Activated B cell treated with CpG ODN at 0.5 μM for 24 hours (primary cell): Measurements from ENCODE around the gene MFAP1. TPM values are rescaled to one million over a fixed set of nuclear protein-coding genes. Genes with fewer than 3 reads are reported as not detected.

Experiments
- ATAC-seq: fragments of 200-7000 bp; cut with Tn5 transposase; one replicate; pipeline ENCODE4 v1.10.0; 2021; ENCODE audit warnings: low read depth, mild to moderate bottlenecking, moderate library complexity
- CTCF ChIA-PET: fragments of 350-600 bp; sonication (Branson Sonifier 250); formaldehyde crosslinking; loops from one replicate; lab custom pipeline; 2021; ENCODE audit warnings: antibody characterized with exemption; lab: Charles Lee
- POLR2A ChIA-PET: fragments of 350-600 bp; sonication (Branson Sonifier 250); formaldehyde crosslinking; loops from one replicate; lab custom pipeline; 2021; ENCODE audit warnings: antibody characterized with exemption; lab: Charles Lee
- DNase-seq: peaks from one replicate; pipeline ENCODE4 v3.0.0; 2022
- H3K27ac Mint-ChIP-seq: one replicate; pipeline ENCODE4 v1.8.0; 2020; ENCODE audit warnings: mixed read lengths
- H3K27me3 Mint-ChIP-seq: one replicate; pipeline ENCODE4 v1.8.0; 2021; ENCODE audit warnings: mixed read lengths
- H3K36me3 Mint-ChIP-seq: one replicate; pipeline ENCODE4 v1.8.0; 2021; ENCODE audit warnings: low read depth, mixed read lengths
- H3K4me1 Mint-ChIP-seq: one replicate; pipeline ENCODE4 v1.8.0; 2021; ENCODE audit warnings: mixed read lengths
- H3K4me3 Mint-ChIP-seq: one replicate; pipeline ENCODE4 v1.8.0; 2020; ENCODE audit warnings: mild to moderate bottlenecking, mixed read lengths
- H3K9me3 Mint-ChIP-seq: one replicate; pipeline ENCODE4 v1.8.0; 2020; ENCODE audit warnings: mixed read lengths
- CTCF ChIP-seq: fragments of 200-600 bp; IDR thresholded peaks from one replicate; pipeline ENCODE4 v1.8.0; 2022; ENCODE audit warnings: antibody characterized with exemption, mild to moderate bottlenecking
- intact Hi-C: fragments of 100-400 bp; cut with micrococcal nuclease; formaldehyde crosslinking; loops from one replicate; pipeline ENCODE4 v1.15.1; 2024
- total RNA-seq: library from RNA; stranded (reverse); gene quantifications from 2 replicates; pipeline ENCODE4 v1.2.3, GENCODE V29; 2022

MFAP1 gene
- total RNA-seq, 1 donor from 2014 or later: 26.1 TPM

GRCh38 chr15:43776101-43776717, 48.3 kb downstream of the MFAP1 start:
- DNase-seq (peak; percentile 83), ATAC-seq (peak; percentile 71)
- ChIA-PET CTCF (interaction anchor here (0.8 to 2.9 kb wide), 9 partner anchors 14 to 52 kb away, joined by 3 to 49 read pairs (median 6); partner anchors contain the start of genes MFAP1, PDIA3, SERF2 and WDR76), POLR2A (interaction anchor here (0.5 to 10.1 kb wide), 20 partner anchors 11 to 1201 kb away, joined by 3 to 509 read pairs (median 6); partner anchors contain the start of genes B2M, HYPK, MAP1A and MFAP1)
- Mint-ChIP-seq H3K9me3 (no peaks in the 10 kb centered on the region), H3K36me3 (peaks cover 55% of the 10 kb centered on the region), H3K27ac (peak overlapping the region; percentile 96), H3K27me3 (no peaks in the 10 kb centered on the region), H3K4me3 (peak overlapping the region; percentile 96), H3K4me1 (peaks cover 46% of the 10 kb centered on the region)
- intact Hi-C loops: loop anchor here (1.0 to 2.0 kb wide), 5 partner anchors 24 to 951 kb away; partner anchors contain the start of genes HYPK, PDIA3 and SERINC4
- no peak for TF ChIP-seq CTCF

GRCh38 chr15:43775411-43775965, 49.0 kb downstream of the MFAP1 start:
- no peak for TF ChIP-seq CTCF
- ChIA-PET CTCF (interaction anchor here (2.4 kb wide), 1 partner anchor 52 kb away, joined by 8 read pairs; the partner anchor contains the start of gene WDR76), POLR2A (interaction anchor here (0.6 to 10.1 kb wide), 13 partner anchors 10 to 936 kb away, joined by 3 to 509 read pairs (median 12); partner anchors contain the start of genes B2M, HYPK, MFAP1 and PATL2)
- H3K4me3 Mint-ChIP-seq: peak overlapping the region; percentile 96
- peaks cover 62% of the 10 kb centered on the region for H3K36me3 Mint-ChIP-seq
- H3K27me3 Mint-ChIP-seq: no peaks in the 10 kb centered on the region
- ATAC-seq (no peak), DNase-seq (no peak)
- H3K27ac Mint-ChIP-seq: peak overlapping the region; percentile 96
- intact Hi-C loops: no loop called here
- H3K4me1 Mint-ChIP-seq: peaks cover 46% of the 10 kb centered on the region
- no peaks in the 10 kb centered on the region for H3K9me3 Mint-ChIP-seq

- Mint-ChIP-seq H3K4me1 (peaks cover 52% of the 10 kb centered on the region), H3K36me3 (peaks cover 76% of the 10 kb centered on the region), H3K27me3 (no peaks in the 10 kb centered on the region), H3K4me3 (no peak overlapping the region), H3K27ac (no peak overlapping the region), H3K9me3 (no peaks in the 10 kb centered on the region)
- intact Hi-C loops: no loop called here
- ATAC-seq (no peak), DNase-seq (no peak)
- CTCF ChIA-PET: no interaction called here
- no peak for TF ChIP-seq CTCF
- POLR2A ChIA-PET: interaction anchor here (0.6 to 10.1 kb wide), 3 partner anchors 8 to 35 kb away, joined by 3 to 509 read pairs (median 80); partner anchors contain the start of genes HYPK, SERF2 and SERINC4
These were observed 50.4 kb downstream of the MFAP1 start for GRCh38 chr15:43774062-43774461.

GRCh38 chr15:43772624-43773023, 51.9 kb downstream of the MFAP1 start:
- intact Hi-C loops: no loop called here
- TF ChIP-seq CTCF: no peak
- no peak for DNase-seq
- Mint-ChIP-seq H3K9me3 (no peaks in the 10 kb centered on the region), H3K27me3 (no peaks in the 10 kb centered on the region), H3K4me1 (peaks cover 42% of the 10 kb centered on the region), H3K4me3 (no peak overlapping the region), H3K27ac (no peak overlapping the region), H3K36me3 (peaks cover 89% of the 10 kb centered on the region)
- ATAC-seq: no peak
- POLR2A ChIA-PET: interaction anchor here (1.6 to 10.1 kb wide), 3 partner anchors 18 to 36 kb away, joined by 5 to 509 read pairs (median 14); partner anchors contain the start of genes HYPK, SERF2 and SERINC4
- CTCF ChIA-PET: no interaction called here

GRCh38 chr15:43771816-43772215, 52.7 kb downstream of the MFAP1 start:
- Mint-ChIP-seq H3K4me1 (peaks cover 37% of the 10 kb centered on the region), H3K36me3 (peaks cover 89% of the 10 kb centered on the region), H3K27me3 (no peaks in the 10 kb centered on the region), H3K27ac (no peak overlapping the region), H3K4me3 (no peak overlapping the region), H3K9me3 (no peaks in the 10 kb centered on the region)
- TF ChIP-seq CTCF: no peak
- intact Hi-C loops: no loop called here
- no peak for DNase-seq
- ChIA-PET POLR2A (interaction anchor here (0.6 to 10.1 kb wide), 5 partner anchors 17 to 814 kb away, joined by 3 to 509 read pairs (median 5); partner anchors contain the start of genes HYPK, SERF2 and SERINC4), CTCF (interaction anchor here (1.2 to 1.4 kb wide), 3 partner anchors 25 to 38 kb away, joined by 3 read pairs; no protein-coding TSS in a partner anchor)
- ATAC-seq: no peak
